Gastroesophageal sphincter (tissue), 3 donors: ENCODE results near the gene APLP1.

Experiments used
- POLR2A ChIP-seq, 2 donors: fragments of 450-650 bp; IDR thresholded peaks; one replicate each; pipeline ENCODE4 v1.6.1; 2017; ENCODE audit warnings: antibody characterized with exemption in 2 of 2, mild to moderate bottlenecking in 2 of 2, moderate library complexity in 1 of 2
- TF ChIP-seq, protein P1 (sequence below), 4 experiments: fragments of 200-600 bp in 2 of 4; fragments of 450-650 bp in 2 of 4; sonication (generic) in 1 of 4; IDR thresholded peaks; one replicate each; pipeline ENCODE4 v1.5.1; 2017 to 2019; ENCODE audit warnings: antibody characterized with exemption in 4 of 4, mild to moderate bottlenecking in 2 of 4, moderate library complexity in 2 of 4

- TF ChIP-seq, protein P1, sequence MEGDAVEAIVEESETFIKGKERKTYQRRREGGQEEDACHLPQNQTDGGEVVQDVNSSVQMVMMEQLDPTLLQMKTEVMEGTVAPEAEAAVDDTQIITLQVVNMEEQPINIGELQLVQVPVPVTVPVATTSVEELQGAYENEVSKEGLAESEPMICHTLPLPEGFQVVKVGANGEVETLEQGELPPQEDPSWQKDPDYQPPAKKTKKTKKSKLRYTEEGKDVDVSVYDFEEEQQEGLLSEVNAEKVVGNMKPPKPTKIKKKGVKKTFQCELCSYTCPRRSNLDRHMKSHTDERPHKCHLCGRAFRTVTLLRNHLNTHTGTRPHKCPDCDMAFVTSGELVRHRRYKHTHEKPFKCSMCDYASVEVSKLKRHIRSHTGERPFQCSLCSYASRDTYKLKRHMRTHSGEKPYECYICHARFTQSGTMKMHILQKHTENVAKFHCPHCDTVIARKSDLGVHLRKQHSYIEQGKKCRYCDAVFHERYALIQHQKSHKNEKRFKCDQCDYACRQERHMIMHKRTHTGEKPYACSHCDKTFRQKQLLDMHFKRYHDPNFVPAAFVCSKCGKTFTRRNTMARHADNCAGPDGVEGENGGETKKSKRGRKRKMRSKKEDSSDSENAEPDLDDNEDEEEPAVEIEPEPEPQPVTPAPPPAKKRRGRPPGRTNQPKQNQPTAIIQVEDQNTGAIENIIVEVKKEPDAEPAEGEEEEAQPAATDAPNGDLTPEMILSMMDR (IDR thresholded peaks at IDR 0.05): no peak
- no peak for TF ChIP-seq POLR2A (IDR thresholded peaks at IDR 0.05)
These were observed 24.5 kb upstream of the APLP1 start for GRCh38 chr19:35843676-35844481.
